NCI-H1436 treated with DMSO at 0.1 percent for 48 hours (cell line): ENCODE measurements around the gene ARID2.

Source experiments
- DNase-seq: peaks from one replicate; lab custom pipeline; 2025; lab: John Stamatoyannopoulos, UW

The ARID2 gene

DNA sequence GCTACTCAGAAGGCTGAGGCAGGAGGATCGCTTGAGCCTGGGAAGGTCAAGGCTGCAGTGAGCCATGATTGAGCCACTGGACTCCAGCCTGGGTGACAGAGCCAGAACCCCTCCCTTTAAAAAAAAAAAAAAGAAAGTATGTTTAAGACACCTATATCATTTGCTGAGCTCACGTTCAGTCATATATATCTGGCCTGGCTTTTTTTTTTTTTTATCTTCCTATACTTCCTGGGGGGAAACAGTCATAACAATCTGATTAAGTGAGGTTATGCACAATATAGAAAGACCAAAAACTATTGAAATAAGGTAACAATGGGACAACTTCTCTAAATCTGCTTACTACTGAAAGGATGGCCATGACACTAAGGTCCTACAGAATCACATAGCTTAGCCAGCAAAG lies 9.4 kb upstream of the ARID2 start:
- DNase-seq, result no peak

DNA sequence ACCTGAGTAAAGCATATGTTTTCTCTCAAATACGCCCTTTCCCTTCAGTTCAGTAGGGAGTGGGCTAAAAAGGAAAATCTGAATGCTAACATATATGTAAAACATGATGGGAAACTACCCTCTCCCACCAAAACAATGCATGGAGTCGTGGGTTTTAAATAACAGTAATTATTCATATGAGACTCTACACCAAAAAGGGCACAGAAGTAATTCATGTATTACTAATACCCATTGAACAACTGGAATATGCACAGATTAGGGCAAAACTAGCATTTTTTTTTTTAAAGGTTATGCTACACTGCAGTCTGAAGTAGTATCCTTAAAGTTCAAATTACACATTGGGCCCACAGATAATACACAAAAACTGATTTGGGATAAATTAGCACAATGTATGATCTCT lies 8.1 kb upstream of the ARID2 start:
- DNase-seq, result no peak

DNA sequence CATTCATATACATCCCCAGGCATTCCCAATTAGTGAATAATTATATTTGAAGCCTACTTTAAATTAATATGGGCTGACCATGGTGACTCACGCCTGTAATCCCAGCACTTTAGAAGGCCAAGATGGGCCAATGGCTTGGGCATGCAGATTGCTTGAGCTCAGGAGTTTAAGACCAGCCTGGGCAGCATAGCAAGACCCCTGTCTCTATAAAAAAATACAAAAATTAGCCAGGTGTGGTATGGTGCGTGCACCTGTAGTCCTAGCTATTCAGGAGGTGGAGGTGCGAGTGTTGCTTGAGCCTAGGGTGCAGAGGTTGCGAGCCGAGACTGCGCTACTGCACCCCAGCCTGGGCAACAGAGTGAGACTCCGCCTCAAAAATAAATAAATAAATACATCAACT lies 7.6 kb upstream of the ARID2 start:
- no peak for DNase-seq

DNA sequence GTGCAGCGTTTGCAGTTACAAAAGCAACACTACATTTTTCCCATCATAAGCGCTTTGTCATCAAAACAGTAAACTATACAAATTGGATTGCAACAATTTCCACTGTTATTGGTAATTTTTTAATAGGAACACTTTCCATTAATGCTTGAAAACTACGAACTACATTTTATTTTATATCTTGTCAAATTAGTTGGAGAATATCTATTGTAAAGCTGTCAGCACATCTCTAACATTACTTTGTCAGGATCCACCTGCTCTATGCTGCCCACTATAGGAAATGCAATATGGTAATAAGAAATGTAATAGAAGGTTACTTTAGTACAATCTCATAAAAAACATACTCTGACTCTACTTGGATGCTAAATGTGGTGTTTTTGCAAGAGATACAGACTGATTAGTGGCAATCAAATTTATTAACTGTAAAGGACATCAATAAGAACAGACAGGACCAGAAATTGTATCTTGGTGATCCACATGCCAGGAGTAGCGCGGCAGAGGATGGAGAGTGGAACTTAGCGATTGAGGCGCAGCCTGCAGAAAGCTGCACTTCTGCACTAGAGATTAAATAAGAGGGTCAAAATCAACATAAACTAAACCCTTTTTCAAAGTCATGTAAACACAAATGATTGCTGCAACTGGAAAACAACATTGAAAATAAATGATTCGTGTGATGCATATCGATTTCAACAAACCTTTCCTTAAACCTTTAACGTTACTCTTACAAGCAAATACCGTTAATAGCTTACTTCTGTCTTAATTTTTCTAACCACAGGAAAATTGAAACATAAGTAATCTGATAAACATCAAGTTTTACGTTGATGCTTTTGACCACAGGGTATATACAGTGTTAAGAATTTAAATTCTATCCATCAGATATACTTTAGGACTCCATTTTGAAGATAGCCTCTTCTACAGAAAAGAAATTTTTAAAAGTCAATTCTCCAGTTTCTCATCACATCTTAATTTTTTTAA lies 3.6 kb upstream of the ARID2 start:
- DNase-seq, result no peak

DNA sequence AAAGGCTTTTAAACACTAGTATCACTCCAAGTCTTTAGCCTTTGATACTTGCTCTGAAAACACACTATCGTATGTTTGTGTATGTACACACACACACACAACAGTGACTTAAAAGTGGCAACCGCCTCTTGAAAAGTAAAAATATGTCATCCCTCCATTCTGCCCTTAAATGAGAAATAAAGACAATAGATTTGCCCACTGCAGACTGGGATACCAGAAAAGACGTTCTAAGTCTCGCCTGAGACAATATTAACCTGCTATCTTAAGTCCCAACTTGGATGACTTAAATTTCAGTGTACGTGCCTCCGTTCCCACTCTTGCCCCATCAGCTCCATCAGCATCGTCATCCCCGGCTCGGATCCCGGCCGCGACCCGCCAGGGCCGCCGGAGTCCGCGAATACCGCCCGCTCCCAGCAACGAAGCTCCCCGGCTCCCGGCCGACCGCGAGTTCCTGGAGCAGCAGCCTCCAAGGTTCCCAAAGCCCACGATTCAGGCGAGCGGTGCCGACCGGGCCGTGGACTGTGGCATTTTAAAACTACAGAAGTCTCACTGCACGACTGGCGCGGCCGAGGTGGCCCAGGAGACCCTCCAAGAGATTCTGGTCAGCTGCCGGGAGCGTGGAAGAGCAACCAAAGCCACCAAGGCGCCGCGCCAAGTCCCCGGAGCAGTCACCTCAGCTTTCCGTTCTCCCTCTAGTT lies 2.8 kb upstream of the ARID2 start:
- DNase-seq, result no peak

DNA sequence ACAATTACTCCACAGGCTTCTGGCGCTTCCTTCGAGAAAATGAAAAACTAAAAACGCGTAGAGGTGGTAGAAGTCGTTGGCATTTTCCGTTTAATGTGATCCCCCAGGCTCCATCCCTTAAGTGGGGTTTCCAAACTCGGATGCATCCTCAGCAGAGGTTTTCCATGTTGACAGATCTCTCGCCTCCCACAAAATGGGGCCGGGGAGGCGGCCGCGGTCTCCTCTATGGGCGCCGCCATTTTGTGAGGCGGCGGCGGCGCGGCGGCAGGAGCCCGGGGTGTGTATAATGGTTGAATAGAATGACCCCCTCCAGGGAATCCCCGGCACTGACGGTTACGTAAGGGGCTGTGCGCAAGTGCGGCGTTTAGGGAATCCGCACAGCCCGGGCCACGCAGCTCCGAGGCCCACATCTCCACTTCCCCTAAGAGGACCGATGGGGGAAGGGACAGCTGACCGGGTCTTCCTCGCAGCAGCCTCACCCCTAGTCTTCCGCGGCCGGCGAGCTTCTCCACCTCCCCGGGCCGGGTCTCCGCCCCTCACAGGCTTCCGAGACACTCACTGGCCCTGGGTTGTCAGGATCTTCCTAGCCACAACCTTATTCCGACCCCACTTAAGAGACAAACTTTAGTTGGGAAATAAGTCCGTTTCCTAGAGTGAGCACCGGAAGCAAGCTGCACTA lies 2.1 kb upstream of the ARID2 start:
- peak; percentile 85 for DNase-seq

DNA sequence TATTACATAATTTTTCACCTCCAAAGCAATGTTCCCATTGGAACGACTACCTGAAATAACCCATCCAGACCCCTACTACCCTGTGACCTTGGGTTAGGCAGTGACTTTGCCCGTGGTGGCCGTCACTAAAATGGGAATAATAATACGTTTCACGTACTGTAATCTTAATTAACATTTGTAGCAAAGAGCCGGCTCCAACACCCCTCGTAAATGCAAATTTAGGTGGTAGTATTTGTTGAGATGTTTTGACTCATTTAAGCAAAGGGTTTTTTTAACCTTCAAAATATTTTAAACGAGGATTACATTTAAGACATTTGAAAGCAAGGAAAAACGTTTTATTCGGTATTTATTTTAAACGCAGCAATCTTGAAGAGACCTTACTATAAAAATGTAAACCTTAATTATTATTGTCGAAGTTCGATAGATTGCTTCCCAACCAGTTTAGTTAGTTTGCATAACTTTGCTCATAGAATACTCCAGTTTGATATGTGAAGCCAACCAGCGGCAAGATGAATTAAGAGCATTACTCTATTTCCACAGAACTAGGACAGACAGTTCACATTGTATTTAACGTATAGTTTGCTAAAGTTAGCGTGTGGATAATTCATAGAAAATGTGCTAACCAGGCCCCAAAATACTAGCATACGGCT lies 1.4 kb upstream of the ARID2 start:
- DNase-seq, result no peak

DNA sequence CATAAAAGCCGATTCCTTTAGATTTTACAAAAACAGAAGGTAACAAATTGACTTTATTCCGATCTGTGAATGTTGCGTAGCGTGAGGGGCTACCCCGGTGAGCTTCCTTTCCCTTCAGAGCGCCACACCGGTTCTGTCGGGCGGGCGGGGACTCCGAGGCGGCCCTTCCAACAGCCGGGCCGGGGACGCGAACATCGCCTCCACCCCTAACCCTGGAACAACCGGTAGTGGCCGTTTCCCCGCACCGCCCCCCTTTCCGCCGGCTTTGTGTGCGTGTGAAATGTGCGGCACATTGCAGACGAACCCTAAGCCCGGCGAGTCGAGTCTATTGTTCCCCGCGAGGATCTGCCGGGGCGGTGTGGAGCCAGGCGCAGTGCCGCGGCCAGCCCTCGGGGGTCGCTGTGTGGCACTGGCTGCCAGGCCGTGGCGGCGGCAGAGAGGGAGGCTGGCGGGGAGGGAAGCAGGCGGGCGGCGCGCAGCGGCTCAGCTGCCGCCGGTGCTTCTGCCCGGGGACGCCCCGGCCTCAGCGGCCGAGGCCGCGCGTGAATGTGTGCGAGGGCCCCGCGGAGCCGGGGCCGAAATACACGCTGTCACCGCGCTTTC lies 775 bp upstream of the ARID2 start:
- DNase-seq, result peak; percentile 66

DNA sequence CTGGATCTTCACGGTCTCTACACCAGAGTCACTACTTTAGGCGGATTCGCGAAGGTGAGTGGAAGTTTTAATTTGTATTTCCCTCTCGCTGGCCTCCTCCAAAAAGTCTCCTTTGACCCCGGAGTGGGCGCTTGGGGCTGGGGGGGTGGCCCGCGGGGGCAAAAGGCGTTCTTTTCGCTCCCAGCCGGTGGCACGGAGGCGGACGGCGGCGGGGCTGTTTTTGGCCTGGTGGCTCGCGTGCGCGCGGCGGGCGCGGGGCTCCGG lies 510 bp downstream of the ARID2 start:
- DNase-seq, result no peak

DNA sequence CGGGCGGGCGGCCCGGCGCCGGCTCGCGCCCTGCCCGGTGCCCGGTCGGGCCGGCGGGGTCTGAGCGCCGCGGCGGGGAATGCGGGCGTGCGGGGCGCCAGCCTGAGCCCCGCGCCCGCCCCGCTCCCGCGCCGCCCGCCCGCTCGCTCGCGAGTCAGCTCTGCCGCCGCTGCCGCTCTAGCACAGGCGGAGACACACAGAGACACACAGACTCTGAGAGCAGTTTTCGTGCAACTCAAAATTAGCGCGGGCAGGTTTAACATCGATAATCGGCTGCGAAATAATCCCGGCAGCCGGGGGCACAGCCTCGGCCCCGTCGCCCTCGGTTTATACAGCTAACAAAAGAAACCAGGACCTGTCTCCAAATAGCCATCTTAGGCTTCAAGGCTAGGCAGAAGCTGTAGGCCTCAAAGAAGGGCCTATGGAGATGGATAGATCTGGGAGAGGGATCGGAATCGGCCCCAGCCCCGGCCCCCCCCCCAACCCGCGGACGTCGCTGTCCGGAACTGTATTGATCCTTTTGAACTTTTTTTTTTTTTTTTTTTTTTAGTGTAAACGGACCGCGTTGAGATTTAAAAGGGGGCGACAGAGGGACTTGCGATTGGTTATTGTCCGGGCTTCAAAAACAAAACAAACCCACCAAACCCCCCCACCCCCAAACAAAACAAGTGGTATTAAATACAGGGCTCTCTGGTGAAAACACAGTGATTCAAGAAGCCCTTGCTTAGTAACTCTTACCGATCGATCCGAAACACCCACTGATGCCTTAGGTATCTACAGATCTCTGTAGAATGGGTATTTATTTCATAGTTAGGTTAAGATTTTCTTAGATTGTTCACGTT lies 1.1 kb downstream of the ARID2 start:
- DNase-seq, result no peak

DNA sequence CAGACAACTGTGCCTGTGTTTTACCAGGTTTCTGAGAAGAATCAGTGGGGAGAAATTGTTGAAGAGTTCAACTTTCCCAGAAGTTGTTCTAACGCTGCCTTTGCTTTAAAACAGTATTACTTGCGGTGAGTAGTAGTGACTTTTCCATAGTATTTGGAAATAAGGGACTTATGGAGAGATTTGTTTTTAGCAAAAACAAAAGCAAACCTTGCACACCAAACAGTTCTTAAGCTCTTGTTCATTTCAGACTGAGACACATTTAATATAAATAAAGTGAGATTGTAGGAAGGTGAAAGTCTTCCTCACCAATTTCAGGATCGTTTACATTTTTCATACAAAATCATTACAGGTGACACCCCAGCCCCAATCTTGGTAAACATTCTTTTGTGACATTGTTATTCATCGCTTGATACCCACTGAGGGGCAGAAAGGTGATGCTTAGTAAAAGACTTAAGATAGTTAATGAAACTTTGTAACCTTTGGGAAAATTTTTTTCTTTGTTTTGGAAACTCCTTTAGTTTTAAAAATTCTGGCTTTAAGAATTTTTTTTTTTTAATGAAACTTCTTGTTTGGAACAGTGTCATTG lies 1.8 kb downstream of the ARID2 start:
- no peak for DNase-seq

DNA sequence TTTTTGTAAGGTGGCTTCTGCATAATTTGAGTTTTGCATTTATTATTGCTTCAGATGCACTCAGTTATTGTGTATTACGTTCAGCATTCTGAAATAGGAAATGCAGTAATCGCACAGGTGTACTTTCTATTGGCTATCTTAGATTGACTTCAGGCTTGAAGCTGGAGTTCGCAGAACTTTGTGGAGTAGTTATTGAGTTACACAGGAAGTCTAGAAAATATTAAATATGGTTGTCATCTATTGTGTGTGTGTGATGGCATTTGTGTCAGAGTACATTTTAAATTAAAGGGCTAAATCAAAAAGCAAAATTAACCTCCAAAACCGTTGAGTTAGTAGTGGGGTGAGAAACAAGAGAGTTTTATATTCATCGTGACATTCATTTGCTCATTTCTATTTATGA lies 2.7 kb downstream of the ARID2 start:
- DNase-seq, result no peak

DNA sequence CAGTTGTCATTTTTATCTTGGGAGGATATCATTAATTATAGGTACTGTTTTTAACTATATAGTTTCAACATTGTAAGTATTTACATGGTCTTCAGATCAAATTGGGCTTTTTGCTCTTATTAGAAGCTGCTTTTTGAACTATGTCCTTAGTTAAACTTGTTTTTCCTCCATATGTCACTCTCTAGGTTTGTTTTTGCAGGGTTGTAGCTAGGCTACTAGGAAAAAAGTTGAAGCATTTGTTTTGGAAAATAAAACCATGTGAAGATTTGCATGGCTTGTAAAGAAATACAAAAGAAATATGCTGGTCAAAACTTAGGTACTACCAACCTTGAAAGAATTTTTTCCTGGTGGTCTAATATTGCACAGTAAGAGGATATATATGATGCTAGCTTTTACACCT lies 3.4 kb downstream of the ARID2 start:
- DNase-seq, result no peak

DNA sequence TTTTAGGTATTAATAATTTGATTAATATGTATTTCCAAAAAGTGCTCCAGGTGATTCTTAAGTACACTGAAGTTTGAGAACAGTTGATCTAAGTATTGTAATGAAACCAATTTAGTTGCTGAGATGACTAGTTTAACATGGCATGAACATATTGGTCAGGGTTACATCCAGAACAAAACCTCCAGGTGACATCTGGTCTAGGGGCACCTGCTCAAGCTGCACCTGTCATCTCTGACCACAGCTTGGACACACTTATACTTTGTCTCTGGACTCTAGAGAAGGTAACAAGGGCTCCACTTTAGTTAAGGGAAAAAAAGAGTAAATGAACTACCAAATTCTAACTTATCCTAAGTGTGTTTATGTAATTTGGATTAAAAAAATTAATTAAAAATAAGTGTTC lies 8.1 kb downstream of the ARID2 start:
- DNase-seq, result no peak

DNA sequence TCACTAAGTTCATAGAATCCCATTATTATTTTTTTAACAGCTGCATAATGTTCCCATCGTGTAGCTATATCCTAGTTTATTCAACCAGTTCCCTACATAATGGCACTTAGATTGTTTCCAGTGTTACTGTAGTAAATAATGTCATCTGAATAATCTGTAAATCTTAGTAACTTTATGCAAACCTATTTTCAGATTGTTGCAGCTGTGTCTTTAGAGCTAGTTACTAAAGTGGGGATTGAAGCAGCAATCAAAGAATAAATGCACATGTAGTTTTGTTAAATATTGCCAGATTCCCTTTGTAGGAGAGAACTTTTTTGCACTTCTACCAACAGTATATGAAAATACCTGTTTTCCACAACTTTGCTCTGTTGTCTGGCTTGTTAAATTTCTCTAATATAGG lies 13.1 kb downstream of the ARID2 start:
- DNase-seq, result no peak

DNA sequence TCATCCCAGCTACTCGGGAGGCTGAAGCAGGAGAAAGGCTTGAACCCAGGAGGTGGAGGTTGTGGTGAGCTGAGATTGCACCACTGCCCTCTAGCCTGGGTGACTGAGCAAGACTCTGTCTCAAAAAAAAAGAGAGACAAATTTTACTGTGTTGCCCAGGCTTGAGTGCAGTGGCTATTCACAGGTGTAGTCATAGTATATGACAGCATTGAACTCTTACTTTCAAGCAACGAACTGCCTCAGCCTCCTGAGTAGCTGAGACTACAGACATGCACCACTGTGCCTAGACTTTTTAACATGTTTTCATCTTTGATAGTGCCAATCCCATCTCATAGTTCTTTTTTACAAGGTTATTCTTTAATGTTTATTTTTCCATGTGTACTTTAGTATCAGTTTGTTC lies 13.7 kb downstream of the ARID2 start:
- no peak for DNase-seq

DNA sequence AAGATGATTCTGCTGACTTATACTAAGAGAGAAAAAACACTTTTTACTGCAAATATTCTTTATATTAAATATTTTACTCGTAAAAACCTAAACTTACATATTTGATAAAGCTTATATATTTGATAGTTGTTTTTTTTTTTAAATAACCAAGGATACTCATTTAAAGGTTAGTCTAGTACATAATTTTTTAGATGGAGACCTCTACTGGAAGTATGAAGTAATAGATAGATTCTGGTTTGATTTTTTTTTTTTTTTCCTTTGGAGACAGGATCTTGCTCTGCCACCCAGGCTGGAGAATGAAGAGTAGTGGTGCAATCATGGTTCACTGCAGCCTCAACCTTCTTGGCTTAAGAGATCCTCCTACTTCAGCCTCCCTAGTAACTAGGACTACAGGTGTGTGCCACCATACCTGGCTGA lies 16.4 kb downstream of the ARID2 start:
- no peak for DNase-seq

DNA sequence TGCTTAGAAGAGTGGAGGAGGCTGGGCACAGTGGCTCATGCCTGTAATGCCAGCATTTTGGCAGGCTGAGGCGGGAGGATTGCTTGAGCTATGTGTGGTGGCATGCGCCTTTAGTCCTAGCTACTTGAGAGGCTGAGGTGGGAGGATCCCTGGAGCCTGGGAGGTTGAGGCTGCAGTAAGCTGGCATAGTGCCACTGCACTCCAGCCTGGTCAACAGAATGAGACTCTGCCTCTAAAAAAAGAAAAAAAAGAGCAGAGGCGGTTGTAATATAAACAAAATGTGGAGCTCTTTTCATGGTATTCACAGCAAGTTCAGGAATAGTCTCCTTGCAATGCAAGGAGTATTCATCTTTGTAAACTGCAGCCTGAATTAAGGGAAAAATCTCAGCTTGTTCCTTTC lies 27.2 kb downstream of the ARID2 start:
- DNase-seq, result no peak

DNA sequence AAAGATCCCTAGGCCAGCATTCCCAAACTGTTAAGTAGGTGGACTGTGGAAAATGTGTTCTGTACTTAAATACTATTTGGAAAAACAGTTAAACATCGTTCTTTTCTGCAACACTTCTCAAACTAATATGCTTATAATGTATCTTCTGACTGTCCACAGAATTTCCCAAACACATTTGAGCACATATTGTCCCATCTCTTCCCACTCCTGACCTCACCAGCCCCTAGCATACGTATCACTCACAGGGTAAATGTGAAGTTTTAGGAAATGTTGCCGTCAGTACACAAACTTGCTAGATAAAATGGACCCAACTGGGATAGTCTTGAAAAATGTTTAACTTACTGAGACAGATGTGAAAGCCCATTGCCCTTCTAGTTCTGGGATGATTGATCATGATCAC lies 27.7 kb downstream of the ARID2 start:
- DNase-seq, result no peak

DNA sequence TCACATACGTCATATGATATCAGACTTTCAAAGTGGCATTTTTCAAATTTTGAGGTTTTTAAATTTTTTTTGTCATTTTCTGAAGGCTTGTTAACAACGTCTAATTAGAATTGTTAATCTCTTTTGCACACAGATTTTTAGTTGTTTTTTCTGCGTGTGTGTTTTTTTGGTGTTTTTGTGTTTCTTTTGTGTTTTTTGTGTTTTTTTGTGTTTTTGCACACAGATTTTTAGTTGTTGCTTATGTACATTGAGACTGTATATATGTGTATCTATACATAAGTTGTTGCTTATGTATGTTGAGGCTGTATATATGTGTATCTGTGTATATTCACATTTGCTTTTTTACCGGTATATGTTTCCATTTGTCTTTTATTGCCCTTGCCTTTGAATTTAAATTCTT lies 30.8 kb downstream of the ARID2 start:
- DNase-seq, result no peak
